ENCODE data around the gene NTRK3.

GRCh38 chr15:88262064-88262463 is 5.5 kb upstream of the NTRK3 start:
- no peak for TF ChIP-seq CTCF (conservative IDR thresholded peaks at IDR 0.05; ENCODE audit: low read length)
- TF ChIP-seq EZH2phosphoT487 (IDR thresholded peaks at IDR 0.05; ENCODE audit: borderline replicate concordance) = no peak

Data from Loucy (cell line).